GM23338 (cell line): ENCODE data around the gene PRR14. TPM values are rescaled to one million over a fixed set of nuclear protein-coding genes. Genes with fewer than 3 reads are reported as not detected.

Experiments
- ATAC-seq: fragments of 200-7000 bp; cut with Tn5 transposase; 3 replicates; pipeline ENCODE4 v1.9.1; 2020
- DNase-seq: peaks from one replicate; pipeline ENCODE4 v3.0.0-alpha.2; 2015; ENCODE audit warnings: low spot score
- H2AFZ ChIP-seq: fragments of 200-600 bp; sonication (generic); 2 replicates; pipeline ENCODE4 v1.8.0; 2016; ENCODE audit warnings: antibody characterized with exemption, mild to moderate bottlenecking, moderate library complexity
- H3F3A ChIP-seq: fragments of 200-600 bp; sonication (generic); replicated peaks from 2 replicates; pipeline ENCODE4 v1.8.0; 2017; ENCODE audit warnings: antibody characterized with exemption, mixed run types, low read depth
- H3K27ac ChIP-seq: fragments of 200-600 bp; sonication (generic); 2 replicates; pipeline ENCODE4 v1.6.1; 2016; ENCODE audit warnings: low read depth
- H3K27me3 ChIP-seq: fragments of 200-600 bp; sonication (generic); 2 replicates; pipeline ENCODE4 v1.8.0; 2016; ENCODE audit warnings: mild to moderate bottlenecking, mixed run types, moderate library complexity; ENCODE audit not compliant: insufficient read depth
- H3K36me3 ChIP-seq: fragments of 200-600 bp; sonication (generic); 2 replicates; pipeline ENCODE4 v1.8.0; 2016; ENCODE audit warnings: mild to moderate bottlenecking; ENCODE audit not compliant: insufficient read depth
- H3K4me1 ChIP-seq: fragments of 200-600 bp; sonication (generic); 2 replicates; pipeline ENCODE4 v1.8.0; 2016; ENCODE audit warnings: mild to moderate bottlenecking, moderate library complexity; ENCODE audit not compliant: insufficient read depth
- H3K4me2 ChIP-seq: fragments of 200-600 bp; sonication (generic); 2 replicates; pipeline ENCODE4 v1.7.1; 2017; ENCODE audit warnings: mixed run types
- H3K4me3 ChIP-seq: fragments of 200-600 bp; sonication (generic); 2 replicates; pipeline ENCODE4 v1.6.1; 2016; ENCODE audit warnings: mixed run types
- H3K79me2 ChIP-seq: fragments of 200-600 bp; sonication (generic); replicated peaks from 2 replicates; pipeline ENCODE4 v1.8.0; 2017; ENCODE audit warnings: mild to moderate bottlenecking; ENCODE audit not compliant: insufficient read depth
- H3K9me2 ChIP-seq: fragments of 200-600 bp; sonication (generic); 2 replicates; pipeline ENCODE4 v1.8.0; 2017; ENCODE audit not compliant: insufficient read depth
- H4K20me1 ChIP-seq: fragments of 200-600 bp; sonication (generic); replicated peaks from 2 replicates; pipeline ENCODE4 v1.8.0; 2017; ENCODE audit warnings: mild to moderate bottlenecking; ENCODE audit not compliant: insufficient read depth
- H3K27ac Mint-ChIP-seq: 2 replicates; pipeline ENCODE4 v1.8.0; 2020; ENCODE audit warnings: inconsistent platforms, mild to moderate bottlenecking, moderate library complexity, mixed read lengths
- H3K27me3 Mint-ChIP-seq: 3 replicates; pipeline ENCODE4 v1.8.0; 2022; ENCODE audit warnings: low read depth, mild to moderate bottlenecking, moderate library complexity, mixed read lengths, inconsistent platforms; ENCODE audit not compliant: insufficient read depth, poor library complexity
- H3K36me3 Mint-ChIP-seq: 3 replicates; pipeline ENCODE4 v1.8.0; 2021; ENCODE audit warnings: low read depth, mild to moderate bottlenecking, inconsistent platforms, moderate library complexity, mixed read lengths
- H3K4me1 Mint-ChIP-seq: 3 replicates; pipeline ENCODE4 v1.8.0; 2020; ENCODE audit warnings: mild to moderate bottlenecking, inconsistent platforms, mixed read lengths
- H3K4me3 Mint-ChIP-seq: 3 replicates; pipeline ENCODE4 v1.8.0; 2021; ENCODE audit warnings: moderate library complexity, mild to moderate bottlenecking, inconsistent platforms, mixed read lengths
- H3K9me3 Mint-ChIP-seq: 3 replicates; pipeline ENCODE4 v1.8.0; 2020; ENCODE audit warnings: moderate library complexity, mild to moderate bottlenecking, inconsistent platforms, mixed read lengths
- CREB1 ChIP-seq: fragments of 250-450 bp; sonication (Bioruptor Pico); IDR thresholded peaks from 2 replicates; pipeline ENCODE4 v1.5.0; 2020; ENCODE audit warnings: low read depth, mild to moderate bottlenecking, moderate library complexity
- CTCF ChIP-seq, 2 experiments: fragments of 200-600 bp in 1 of 2; sonication (generic) in 1 of 2; conservative IDR thresholded peaks; 2 replicates each; pipeline versions ENCODE4 v1.5.1 to v1.6.1; 2016 to 2017; ENCODE audit warnings: antibody characterized with exemption in 2 of 2, low read depth in 2 of 2, mild to moderate bottlenecking in 2 of 2, moderate library complexity in 1 of 2
- EZH2 ChIP-seq: fragments of 200-600 bp; sonication (generic); IDR thresholded peaks from one replicate; pipeline ENCODE4 v1.8.0; 2017; ENCODE audit warnings: antibody characterized with exemption, mild to moderate bottlenecking, low read depth; ENCODE audit not compliant: unreplicated experiment
- EZH2phosphoT487 ChIP-seq: fragments of 200-600 bp; sonication (generic); IDR thresholded peaks from one replicate; pipeline ENCODE4 v1.8.1; 2018; ENCODE audit warnings: antibody characterized with exemption; ENCODE audit not compliant: unreplicated experiment
- JUNB ChIP-seq: IDR thresholded peaks from one replicate; pipeline ENCODE4 v1.6.1; 2016; ENCODE audit warnings: antibody characterized with exemption; ENCODE audit not compliant: unreplicated experiment
- NANOG ChIP-seq: IDR thresholded peaks from 2 replicates; pipeline ENCODE4 v1.6.1; 2016; ENCODE audit warnings: antibody characterized with exemption, borderline replicate concordance
- POLR2AphosphoS5 ChIP-seq: IDR thresholded peaks from 2 replicates; pipeline ENCODE4 v1.6.1; 2016; ENCODE audit warnings: antibody characterized with exemption, low read depth
- STAT1 ChIP-seq: IDR thresholded peaks from one replicate; pipeline ENCODE4 v1.6.1; 2016; ENCODE audit warnings: antibody characterized with exemption; ENCODE audit not compliant: unreplicated experiment
- ZNF114 ChIP-seq: fragments of 250-450 bp; sonication (Bioruptor Pico); IDR thresholded peaks from 2 replicates; pipeline ENCODE4 v1.5.0; 2020; ENCODE audit warnings: mild to moderate bottlenecking, moderate library complexity
- ZNF331 ChIP-seq: fragments of 250-450 bp; sonication (Bioruptor Pico); IDR thresholded peaks from 2 replicates; pipeline ENCODE4 v1.5.0; 2020; ENCODE audit warnings: low read depth, mild to moderate bottlenecking, moderate library complexity
- polyA plus RNA-seq: library from polyadenylated mRNA; unstranded; fragments of >200 nt; fragmentation: Nextera tagmentation; extraction: Ambion mirVana; gene quantifications from 2 replicates; pipeline ENCODE4 v1.2.1, GENCODE V29; 2016
- total RNA-seq: library from RNA; depleted of rRNA; stranded (reverse); fragments of >200 nt; shearing (Covaris generic); gene quantifications from 2 replicates; pipeline ENCODE4 v1.2.3, GENCODE V29; 2014

Gene PRR14
- total and polyA plus RNA-seq, 2 experiments from 2014 or later = 4.6 to 12.7 TPM

GRCh38 chr16:30604316-30604947 lies 46.3 kb upstream of the PRR14 start:
- peaks cover 2% of the 10 kb centered on the region; the same call in 2 of the 3 replicates for H3K9me3 Mint-ChIP-seq
- Histone ChIP-seq H3K79me2 (0 out of 2 replicates have a peak, but pooled peaks cover 14% of the 10 kb centered on the region), H3K9me2 (no peaks in the 10 kb centered on the region), H3K4me1 (0 out of 2 replicates have a peak, but pooled peaks cover 6% of the 10 kb centered on the region), H3K27me3 (no peaks in the 10 kb centered on the region), H4K20me1 (peaks cover 10% of the 10 kb centered on the region; the same call in 1 of the 2 replicates), H3K4me2 (no peak overlapping the region), H3F3A (peaks cover 2% of the 10 kb centered on the region; the same call in 1 of the 2 replicates), H2AFZ (no peak overlapping the region), H3K4me3 (no peak overlapping the region), H3K36me3 (0 out of 2 replicates have a peak, but pooled peaks cover 19% of the 10 kb centered on the region), H3K27ac (no peak overlapping the region)
- no peaks in the 10 kb centered on the region for H3K4me1 Mint-ChIP-seq
- H3K27me3 Mint-ChIP-seq = peaks cover 5% of the 10 kb centered on the region
- no peak overlapping the region for H3K4me3 Mint-ChIP-seq
- peak; percentile 38; the same call in 1 of the 3 replicates for ATAC-seq
- H3K27ac Mint-ChIP-seq = no peak overlapping the region
- TF ChIP-seq CTCF (conservative IDR thresholded peaks at IDR 0.05; ENCODE audit: low read depth in 2 of 2) (0 out of 4 replicates have a peak, but pooled peaks of 1 of the 2 experiments have one; percentile 5), POLR2AphosphoS5 (no peak)
- DNase-seq = peak; percentile 13
- H3K36me3 Mint-ChIP-seq = peaks cover 56% of the 10 kb centered on the region

- Mint-ChIP-seq H3K27me3 (peaks cover 6% of the 10 kb centered on the region), H3K4me3 (no peak overlapping the region), H3K36me3 (peaks cover 56% of the 10 kb centered on the region), H3K9me3 (no peaks in the 10 kb centered on the region; the same call in 2 of the 3 replicates), H3K4me1 (no peaks in the 10 kb centered on the region), H3K27ac (no peak overlapping the region)
- H3K27ac ChIP-seq = no peak overlapping the region
- H3K9me2 ChIP-seq = no peaks in the 10 kb centered on the region
- H4K20me1 ChIP-seq = peaks cover 10% of the 10 kb centered on the region; the same call in 1 of the 2 replicates
- ATAC-seq (no peak), DNase-seq (no peak)
- no peak overlapping the region for H2AFZ ChIP-seq
- 0 out of 2 replicates have a peak, but pooled peaks cover 15% of the 10 kb centered on the region for H3K79me2 ChIP-seq
- no peak overlapping the region for H3K4me3 ChIP-seq
- 0 out of 2 replicates have a peak, but pooled peaks cover 19% of the 10 kb centered on the region for H3K36me3 ChIP-seq
- no peak overlapping the region for H3K4me2 ChIP-seq
- no peak for TF ChIP-seq NANOG
- no peak for TF ChIP-seq JUNB
- no peak for TF ChIP-seq STAT1
- H3F3A ChIP-seq = peaks cover 2% of the 10 kb centered on the region; the same call in 1 of the 2 replicates
- H3K4me1 ChIP-seq = 0 out of 2 replicates have a peak, but pooled peaks cover 6% of the 10 kb centered on the region
- H3K27me3 ChIP-seq = no peaks in the 10 kb centered on the region
Observed at GRCh38 chr16:30605158-30605557, 45.6 kb upstream of the PRR14 start.

GRCh38 chr16:30606004-30606403 lies 44.8 kb upstream of the PRR14 start:
- peaks cover 4% of the 10 kb centered on the region; the same call in 1 of the 2 replicates for H3F3A ChIP-seq
- H3K9me3 Mint-ChIP-seq = no peaks in the 10 kb centered on the region; the same call in 2 of the 3 replicates
- TF ChIP-seq CTCF (conservative IDR thresholded peaks at IDR 0.05; ENCODE audit: low read depth in 2 of 2) (no peak), CREB1 (CRISPR knock-in tag) (no peak), NANOG (no peak), JUNB (no peak), EZH2phosphoT487 (no peak), STAT1 (no peak), ZNF331 (CRISPR knock-in tag) (no peak), ZNF114 (CRISPR knock-in tag) (no peak), EZH2 (no peak)

More at GRCh38 chr16:30606004-30606403, 44.8 kb upstream of the PRR14 start:
- peaks cover 3% of the 10 kb centered on the region; the same call in 2 of the 3 replicates for H3K4me1 Mint-ChIP-seq
- no peak overlapping the region for H3K27ac Mint-ChIP-seq
- DNase-seq (no peak), ATAC-seq (no peak)
- Histone ChIP-seq H3K36me3 (0 out of 2 replicates have a peak, but pooled peaks cover 19% of the 10 kb centered on the region), H3K4me3 (no peak overlapping the region), H4K20me1 (peaks cover 10% of the 10 kb centered on the region; the same call in 1 of the 2 replicates), H2AFZ (no peak overlapping the region), H3K27ac (no peak overlapping the region), H3K79me2 (0 out of 2 replicates have a peak, but pooled peaks cover 15% of the 10 kb centered on the region), H3K4me2 (no peak overlapping the region), H3K4me1 (0 out of 2 replicates have a peak, but pooled peaks cover 6% of the 10 kb centered on the region), H3K27me3 (no peaks in the 10 kb centered on the region), H3K9me2 (no peaks in the 10 kb centered on the region)
- H3K4me3 Mint-ChIP-seq = no peak overlapping the region
- peaks cover 10% of the 10 kb centered on the region for H3K27me3 Mint-ChIP-seq
- H3K36me3 Mint-ChIP-seq = peaks cover 56% of the 10 kb centered on the region
